ENCODE data around the gene ITPRIP. TPM values are rescaled to one million over a fixed set of nuclear protein-coding genes. Genes with fewer than 3 reads are reported as not detected.
A peak's percentile ranks its signal among the peaks of the same experiment; 100 is the strongest.

ITPRIP gene
- polyA plus RNA-seq, 1 experiment, result 18.8 TPM

GRCh38 chr10:104337521-104337984 lies 712 bp downstream of the ITPRIP start:
- CTCF ChIA-PET, result interaction anchor here (1.0 to 7.3 kb wide), 4 partner anchors 31 to 63 kb away, joined by 3 to 99 read pairs (median 23); no protein-coding TSS in a partner anchor

GRCh38 chr10:104336821-104337467 lies 1.3 kb downstream of the ITPRIP start:
- H3K27ac ChIP-seq (ENCODE audit: low read depth, low read length), result peak overlapping the region; percentile 99
- H3K27me3 ChIP-seq (ENCODE audit: control insufficient read depth, insufficient read depth, low read length), result no peaks in the 10 kb centered on the region
- peaks cover 4% of the 10 kb centered on the region; the same call in 1 of the 2 replicates for H3K9me3 ChIP-seq (ENCODE audit: control insufficient read depth, insufficient read depth, low read length)
- CTCF ChIA-PET, result interaction anchor here (0.7 to 7.3 kb wide), 5 partner anchors 14 to 63 kb away, joined by 3 to 99 read pairs (median 9); no protein-coding TSS in a partner anchor
- peak overlapping the region; percentile 87 for H3K4me3 ChIP-seq (ENCODE audit: low read depth, low read length)
- POLR2A ChIA-PET, result interaction anchor here (0.6 to 1.9 kb wide), 5 partner anchors 20 to 216 kb away, joined by 3 to 6 read pairs (median 4); no protein-coding TSS in a partner anchor
- TF ChIP-seq, protein P1, sequence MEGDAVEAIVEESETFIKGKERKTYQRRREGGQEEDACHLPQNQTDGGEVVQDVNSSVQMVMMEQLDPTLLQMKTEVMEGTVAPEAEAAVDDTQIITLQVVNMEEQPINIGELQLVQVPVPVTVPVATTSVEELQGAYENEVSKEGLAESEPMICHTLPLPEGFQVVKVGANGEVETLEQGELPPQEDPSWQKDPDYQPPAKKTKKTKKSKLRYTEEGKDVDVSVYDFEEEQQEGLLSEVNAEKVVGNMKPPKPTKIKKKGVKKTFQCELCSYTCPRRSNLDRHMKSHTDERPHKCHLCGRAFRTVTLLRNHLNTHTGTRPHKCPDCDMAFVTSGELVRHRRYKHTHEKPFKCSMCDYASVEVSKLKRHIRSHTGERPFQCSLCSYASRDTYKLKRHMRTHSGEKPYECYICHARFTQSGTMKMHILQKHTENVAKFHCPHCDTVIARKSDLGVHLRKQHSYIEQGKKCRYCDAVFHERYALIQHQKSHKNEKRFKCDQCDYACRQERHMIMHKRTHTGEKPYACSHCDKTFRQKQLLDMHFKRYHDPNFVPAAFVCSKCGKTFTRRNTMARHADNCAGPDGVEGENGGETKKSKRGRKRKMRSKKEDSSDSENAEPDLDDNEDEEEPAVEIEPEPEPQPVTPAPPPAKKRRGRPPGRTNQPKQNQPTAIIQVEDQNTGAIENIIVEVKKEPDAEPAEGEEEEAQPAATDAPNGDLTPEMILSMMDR (IDR thresholded peaks at IDR 0.05; ENCODE audit: low read depth, low read length), result no peak
- no peak for DNase-seq (ENCODE audit: low read depth, low spot score)

More at GRCh38 chr10:104337521-104337984, 712 bp downstream of the ITPRIP start:
- Histone ChIP-seq H3K4me3 (ENCODE audit: low read depth, low read length) (peak overlapping the region; percentile 87), H3K27me3 (ENCODE audit: control insufficient read depth, insufficient read depth, low read length) (no peaks in the 10 kb centered on the region), H3K27ac (ENCODE audit: low read depth, low read length) (peak overlapping the region; percentile 99), H3K9me3 (ENCODE audit: control insufficient read depth, insufficient read depth, low read length) (peaks cover 4% of the 10 kb centered on the region; the same call in 1 of the 2 replicates)
- TF ChIP-seq, protein P1 (IDR thresholded peaks at IDR 0.05; ENCODE audit: low read depth, low read length), result no peak
- POLR2A ChIA-PET, result interaction anchor here (0.6 to 1.9 kb wide), 5 partner anchors 36 to 108 kb away, joined by 3 to 6 read pairs (median 6); no protein-coding TSS in a partner anchor
- DNase-seq (ENCODE audit: low read depth, low spot score), result no peak

- ChIA-PET POLR2A (no interaction called here), CTCF (interaction anchor here (0.6 to 7.3 kb wide), 7 partner anchors 16 to 61 kb away, joined by 3 to 99 read pairs (median 5); no protein-coding TSS in a partner anchor)
- Histone ChIP-seq H3K27me3 (ENCODE audit: control insufficient read depth, insufficient read depth, low read length) (no peaks in the 10 kb centered on the region), H3K4me3 (ENCODE audit: low read depth, low read length) (peak overlapping the region; percentile 87), H3K27ac (ENCODE audit: low read depth, low read length) (peak overlapping the region; percentile 52), H3K9me3 (ENCODE audit: control insufficient read depth, insufficient read depth, low read length) (peaks cover 4% of the 10 kb centered on the region; the same call in 1 of the 2 replicates)
- DNase-seq (ENCODE audit: low read depth, low spot score), result no peak
- TF ChIP-seq, protein P1 (IDR thresholded peaks at IDR 0.05; ENCODE audit: low read depth, low read length), result no peak
Measured at GRCh38 chr10:104334965-104335650, 3.2 kb downstream of the ITPRIP start.

GRCh38 chr10:104334561-104334960 lies 3.7 kb downstream of the ITPRIP start:
- no peak for DNase-seq (ENCODE audit: low read depth, low spot score)
- ChIA-PET CTCF (interaction anchor here (1.1 to 7.3 kb wide), 5 partner anchors 16 to 60 kb away, joined by 3 to 99 read pairs (median 5); no protein-coding TSS in a partner anchor), POLR2A (interaction anchor here (0.6 kb wide), 1 partner anchor 35 kb away, joined by 3 read pairs; no protein-coding TSS in a partner anchor)
- Histone ChIP-seq H3K27me3 (ENCODE audit: control insufficient read depth, insufficient read depth, low read length) (no peaks in the 10 kb centered on the region), H3K4me3 (ENCODE audit: low read depth, low read length) (no peak overlapping the region), H3K27ac (ENCODE audit: low read depth, low read length) (no peak overlapping the region), H3K9me3 (ENCODE audit: control insufficient read depth, insufficient read depth, low read length) (peaks cover 4% of the 10 kb centered on the region; the same call in 1 of the 2 replicates)
- TF ChIP-seq, protein P1 (IDR thresholded peaks at IDR 0.05; ENCODE audit: low read depth, low read length), result no peak
